Spleen (tissue), 7 donors: ENCODE measurements around the gene IDE.

Experiments
- CTCF ChIP-seq, 11 experiments: fragments of 200-600 bp in 7 of 11; fragments of 450-650 bp in 4 of 11; sonication (generic) in 4 of 11; IDR thresholded peaks in 8 of 11; conservative IDR thresholded peaks in 3 of 11; 1 replicate in 7 of 11; 2 replicates in 4 of 11; pipeline versions ENCODE4 v1.4.0 to v1.8.0; 2016 to 2021; ENCODE audit warnings: antibody characterized with exemption in 11 of 11, inconsistent platforms in 4 of 11, mild to moderate bottlenecking in 1 of 11
- POLR2A ChIP-seq, 3 donors: fragments of 450-650 bp; IDR thresholded peaks; one replicate each; pipeline ENCODE4 v1.5.1; 2017; ENCODE audit warnings: antibody characterized with exemption in 3 of 3, mild to moderate bottlenecking in 1 of 3
- donor health status: DM: no; HTN: no; CAD: no; lungs with moderate emphysema.
- donor health status: DM: no; HTN: no; CAD: no.
- donor health status: DM: no; HTN: no; CAD: no.

GRCh38 chr10:92527716-92528115 lies 46.2 kb downstream of the IDE start:
- TF ChIP-seq CTCF (IDR thresholded peaks at IDR 0.05 in 8 of 11, conservative IDR thresholded peaks at IDR 0.05 in 3 of 11) = no peak
- TF ChIP-seq POLR2A (IDR thresholded peaks at IDR 0.05) = no peak
